Right atrium auricular region (tissue), 2 donors: ENCODE measurements around the gene TRPM2. TPM values are rescaled to one million over a fixed set of nuclear protein-coding genes. Genes with fewer than 3 reads are reported as not detected.

Experiments
- DNase-seq: peaks from one replicate; pipeline ENCODE4 v3.0.0-alpha.2; 2019; ENCODE audit warnings: low spot score
- H3K27ac ChIP-seq, 2 donors: fragments of 200-600 bp; sonication (generic); 1 replicate in 1 of 2; 2 replicates in 1 of 2; pipeline ENCODE4 v1.5.1; 2016 to 2019
- H3K27me3 ChIP-seq, 2 donors: fragments of 200-600 bp; sonication (generic); one replicate each; pipeline versions ENCODE4 v1.5.1 to v1.6.0; 2017 to 2019
- H3K36me3 ChIP-seq: fragments of 200-600 bp; sonication (generic); one replicate; pipeline ENCODE4 v1.5.1; 2016
- H3K4me1 ChIP-seq, 2 donors: fragments of 200-600 bp; sonication (generic); one replicate each; pipeline versions ENCODE4 v1.5.1 to v1.6.0; 2017 to 2019
- H3K4me3 ChIP-seq, 2 donors: fragments of 200-600 bp; sonication (generic); 1 replicate in 1 of 2; 2 replicates in 1 of 2; pipeline ENCODE4 v1.5.1; 2017 to 2019; ENCODE audit warnings: mild to moderate bottlenecking in 1 of 2, moderate library complexity in 1 of 2
- H3K9me3 ChIP-seq, 2 donors: fragments of 200-600 bp; sonication (generic); one replicate each; pipeline ENCODE4 v1.5.1; 2019
- CTCF ChIP-seq, 2 donors: fragments of 200-600 bp; sonication (generic); IDR thresholded peaks; one replicate each; pipeline ENCODE4 v1.5.1; 2019; ENCODE audit warnings: antibody characterized with exemption in 2 of 2
- total RNA-seq, 2 donors: library from RNA; depleted of rRNA; stranded (reverse); fragments of >200 nt; gene quantifications; one replicate each; pipeline ENCODE4 v1.1.0, GENCODE V29; 2016

The TRPM2 gene
- total RNA-seq, 2 donors from 2014 or later: 0.75 to 0.89 TPM

DNA sequence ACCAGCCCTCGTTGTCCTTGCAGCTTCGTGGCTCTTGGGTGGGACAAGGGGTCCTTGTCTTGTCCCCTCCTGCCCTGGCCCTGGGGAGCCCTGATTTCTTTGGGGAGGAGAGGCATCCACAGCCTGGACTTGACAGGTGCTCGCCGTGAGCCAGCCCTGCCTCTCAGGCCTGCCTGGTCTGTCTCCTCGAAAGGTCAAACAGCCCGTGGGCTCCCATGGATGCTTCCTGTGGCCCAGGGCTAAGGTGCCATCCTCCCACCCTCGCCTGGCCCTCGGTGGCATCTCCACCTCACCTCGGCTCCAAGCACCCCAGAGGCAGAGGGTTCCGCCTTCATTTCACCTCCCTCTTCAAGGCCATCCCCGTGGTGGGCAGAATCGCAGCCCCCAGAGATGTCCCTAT lies 110.9 kb downstream of the TRPM2 start:
- no peak for DNase-seq
- TF ChIP-seq CTCF (IDR thresholded peaks at IDR 0.05): no peak

GRCh38 chr21:44466351-44466954 lies 113.0 kb downstream of the TRPM2 start:
- peaks cover 0 to 4% of the 10 kb centered on the region in 2 donors for H3K4me1 ChIP-seq
- no peaks in the 10 kb centered on the region for H3K27me3 ChIP-seq
- H3K36me3 ChIP-seq: no peaks in the 10 kb centered on the region
- no peak for TF ChIP-seq CTCF (IDR thresholded peaks at IDR 0.05)
- no peaks in the 10 kb centered on the region for H3K9me3 ChIP-seq
- DNase-seq: no peak
- no peak overlapping the region for H3K4me3 ChIP-seq
- no peak overlapping the region for H3K27ac ChIP-seq

More for the DNA sequence above, 110.9 kb downstream of the TRPM2 start:
- Histone ChIP-seq H3K4me3 (no peak overlapping the region), H3K27ac (no peak overlapping the region), H3K27me3 (no peaks in the 10 kb centered on the region), H3K9me3 (no peaks in the 10 kb centered on the region), H3K4me1 (peaks cover 0 to 7% of the 10 kb centered on the region in 2 donors), H3K36me3 (no peaks in the 10 kb centered on the region)

- H3K4me3 ChIP-seq: no peak overlapping the region
- no peaks in the 10 kb centered on the region for H3K36me3 ChIP-seq
- H3K4me1 ChIP-seq: no peaks in the 10 kb centered on the region
- H3K9me3 ChIP-seq: no peaks in the 10 kb centered on the region
- DNase-seq: no peak
- no peak overlapping the region for H3K27ac ChIP-seq
- no peak for TF ChIP-seq CTCF (IDR thresholded peaks at IDR 0.05)
- H3K27me3 ChIP-seq: no peaks in the 10 kb centered on the region
Measured at GRCh38 chr21:44466996-44467858, 113.8 kb downstream of the TRPM2 start.

DNA sequence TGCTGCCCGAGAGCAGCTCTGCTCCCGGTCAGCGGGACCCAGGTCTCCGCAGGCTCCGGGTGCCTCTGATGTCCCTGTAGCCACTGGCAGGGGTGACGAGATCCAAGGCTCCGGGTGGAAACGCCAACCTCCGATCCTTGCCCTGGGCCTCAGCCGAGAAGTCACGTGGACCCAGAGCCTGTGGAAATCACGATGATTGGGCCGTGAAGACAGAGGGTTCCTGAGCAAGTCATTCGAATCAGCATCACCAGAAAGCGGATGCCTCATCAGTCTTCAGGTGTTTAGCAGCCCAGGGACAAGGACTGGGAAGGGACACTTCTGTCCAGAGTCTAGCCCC lies 114.4 kb downstream of the TRPM2 start:
- no peak overlapping the region for H3K27ac ChIP-seq
- no peak for DNase-seq
- H3K36me3 ChIP-seq: no peaks in the 10 kb centered on the region
- H3K27me3 ChIP-seq: no peaks in the 10 kb centered on the region
- H3K4me3 ChIP-seq: no peak overlapping the region
- no peak for TF ChIP-seq CTCF (IDR thresholded peaks at IDR 0.05)
- no peaks in the 10 kb centered on the region for H3K9me3 ChIP-seq
- H3K4me1 ChIP-seq: no peaks in the 10 kb centered on the region

DNA sequence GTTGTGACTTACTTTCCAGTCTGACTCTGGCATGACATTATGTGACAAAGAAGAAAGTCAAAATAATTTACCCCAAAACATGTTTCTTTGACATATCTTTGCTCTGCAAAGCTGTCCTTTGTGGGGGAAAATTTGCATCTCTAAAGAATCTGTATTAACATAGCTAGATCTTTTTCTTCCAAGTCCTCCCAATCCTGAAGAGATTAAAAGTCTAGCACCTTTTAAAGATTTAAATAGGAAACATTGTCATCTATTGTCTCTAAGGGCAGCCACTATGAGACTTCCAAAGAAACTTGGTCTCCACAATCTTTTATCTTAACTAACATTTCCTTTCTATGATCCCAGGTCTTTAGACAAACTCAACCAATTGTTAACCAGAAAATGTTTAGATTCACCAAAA lies 117.9 kb downstream of the TRPM2 start:
- no peaks in the 10 kb centered on the region for H3K4me1 ChIP-seq
- no peak overlapping the region for H3K27ac ChIP-seq
- no peak for DNase-seq
- no peaks in the 10 kb centered on the region for H3K36me3 ChIP-seq
- TF ChIP-seq CTCF (IDR thresholded peaks at IDR 0.05): no peak
- H3K4me3 ChIP-seq: no peak overlapping the region
- no peaks in the 10 kb centered on the region for H3K27me3 ChIP-seq
- H3K9me3 ChIP-seq: no peaks in the 10 kb centered on the region
